BLaER1 treated with 17β-estradiol and CSF1 and Interleukin-3, amounts not matched to agents 10 nM and 100 nM (cell line): Measurements from ENCODE around the gene ABAT.

ENCODE experiments used
- H3K27ac ChIP-seq, 11 experiments: shearing (Covaris generic); formaldehyde crosslinking; 2 replicates each; pipeline ENCODE4 v1.8.1; 2022
- H3K27me3 ChIP-seq, 11 experiments: shearing (Covaris generic); formaldehyde crosslinking; 2 replicates each; pipeline ENCODE4 v1.8.1; 2022
- H3K36me3 ChIP-seq, 11 experiments: shearing (Covaris generic); formaldehyde crosslinking; 2 replicates each; pipeline ENCODE4 v1.8.1; 2022
- H3K4me1 ChIP-seq, 10 experiments: shearing (Covaris generic); formaldehyde crosslinking; 2 replicates each; pipeline ENCODE4 v1.8.1; 2022
- H3K4me2 ChIP-seq, 11 experiments: shearing (Covaris generic); formaldehyde crosslinking; 2 replicates each; pipeline ENCODE4 v1.8.1; 2022
- H3K4me3 ChIP-seq, 10 experiments: shearing (Covaris generic); formaldehyde crosslinking; 2 replicates each; pipeline ENCODE4 v1.8.1; 2022
- H3K9ac ChIP-seq, 11 experiments: shearing (Covaris generic); formaldehyde crosslinking; 2 replicates each; pipeline ENCODE4 v1.8.1; 2022
- H3K9me3 ChIP-seq, 11 experiments: shearing (Covaris generic); formaldehyde crosslinking; replicated peaks in 1 of 11; 2 replicates each; pipeline ENCODE4 v1.8.1; 2022
- H4K20me1 ChIP-seq, 11 experiments: shearing (Covaris generic); formaldehyde crosslinking; 2 replicates each; pipeline ENCODE4 v1.8.1; 2022
- Cebpa-rat ChIP-seq, 11 experiments: shearing (Covaris generic); IDR thresholded peaks; 2 replicates each; pipeline ENCODE4 v1.8.1; 2022

The ABAT gene

DNA sequence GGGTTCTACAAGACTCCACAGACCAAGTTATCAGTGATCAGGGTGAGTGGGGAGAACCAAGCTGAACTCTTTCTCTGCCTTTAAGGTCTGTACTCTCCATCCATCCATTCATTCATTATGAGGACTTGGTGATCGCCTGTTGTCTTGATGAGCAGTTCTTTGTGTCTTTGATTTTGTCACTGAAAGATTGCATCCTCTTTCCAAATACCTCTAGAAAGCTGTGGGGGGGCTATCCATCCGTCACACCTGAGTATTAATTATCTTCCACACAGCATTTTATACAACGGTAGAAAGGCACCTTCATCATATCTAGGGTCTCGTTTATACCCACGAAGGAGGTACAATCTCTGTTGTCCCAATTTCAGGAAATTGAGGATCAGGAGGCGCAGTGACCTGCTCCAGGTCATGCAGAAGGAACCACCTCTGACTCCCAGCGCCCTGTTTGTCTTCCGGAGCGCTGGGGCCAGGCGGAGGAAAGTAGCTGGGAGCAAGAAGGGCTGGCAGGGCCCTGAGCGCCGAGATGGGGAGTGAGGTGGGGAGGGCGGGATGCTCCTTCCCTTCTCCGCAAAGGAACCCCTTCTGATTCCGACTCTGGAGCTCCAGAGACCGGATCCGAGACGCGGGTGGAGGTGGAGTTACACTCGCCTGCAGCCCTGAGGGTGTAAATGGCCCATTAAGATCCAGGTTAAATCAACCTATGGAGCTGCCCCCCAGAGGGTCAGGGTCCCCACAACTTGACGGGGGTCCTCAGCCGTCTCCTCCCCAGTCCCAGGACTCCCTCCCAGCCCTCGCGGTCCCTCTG, 605 bp upstream of the ABAT start:
- Histone ChIP-seq H3K4me1 (peaks cover 11 to 37% (median 34%) of the 10 kb centered on the region in 10 experiments), H3K4me2 (peak overlapping the region; percentile 83 to 99 (median 87)), H3K36me3 (peaks cover 0 to 6% (median 0%) of the 10 kb centered on the region in 11 experiments; a peak in 1 of 22 replicates), H3K9me3 (no peaks in the 10 kb centered on the region), H3K4me3 (peak overlapping the region; percentile 66 to 82 (median 76)), H3K27ac (peak overlapping the region in 1 of 11 experiments; percentile 30; a peak in 1 of 22 replicates), H4K20me1 (peaks cover 0 to 29% (median 8%) of the 10 kb centered on the region in 11 experiments; a peak in 8 of 22 replicates), H3K9ac (peak overlapping the region; percentile 17 to 79 (median 62); a peak in 20 of 22 replicates), H3K27me3 (no peaks in the 10 kb centered on the region)
- no peak for TF ChIP-seq Cebpa-rat (IDR thresholded peaks at IDR 0.05)

DNA sequence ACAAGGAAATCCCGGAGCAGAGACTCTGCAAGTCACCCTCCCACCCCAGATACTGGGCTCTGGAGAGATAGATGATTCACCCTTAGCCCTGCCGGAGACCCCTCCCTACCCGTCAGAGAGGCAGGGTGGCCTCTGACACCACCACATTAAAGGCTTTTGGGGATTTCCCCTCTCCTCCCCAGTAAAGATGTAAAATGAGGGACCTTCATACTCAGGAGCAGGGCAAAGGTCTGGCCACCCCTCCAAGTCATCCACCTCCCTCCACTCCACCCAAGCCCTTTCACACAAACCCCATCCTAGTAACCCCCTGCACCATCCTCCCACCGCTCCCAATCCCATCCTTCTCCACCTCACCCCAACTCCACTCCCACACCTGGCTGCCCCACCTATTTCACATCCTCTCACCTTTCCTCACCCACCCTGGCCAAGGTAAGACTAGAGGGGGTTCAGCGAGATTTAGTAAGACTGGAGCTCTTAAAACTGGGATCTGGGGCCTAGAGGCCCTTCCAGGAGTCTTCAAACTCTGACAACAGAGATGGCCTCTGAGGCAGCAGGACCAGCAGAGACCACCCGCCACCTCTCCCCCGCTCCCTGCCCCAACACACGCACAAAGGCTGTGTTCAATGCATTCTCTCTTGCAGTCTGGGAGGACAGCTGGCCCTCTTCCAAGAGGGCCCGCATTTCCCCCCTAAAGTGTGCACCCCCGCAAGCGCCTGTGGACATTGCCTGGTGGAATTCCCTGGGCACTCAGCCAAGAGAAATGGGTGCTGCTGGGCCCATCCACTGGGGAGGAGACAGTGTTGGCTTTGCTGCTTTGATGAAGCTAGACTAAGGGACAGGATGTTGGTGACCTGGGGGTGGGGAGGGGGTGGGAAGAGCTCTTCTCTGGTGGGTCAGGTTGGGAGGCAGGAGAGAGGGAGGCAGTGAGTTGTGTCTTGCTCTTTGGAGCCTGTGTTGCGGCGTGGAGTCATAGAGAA, 1.1 kb downstream of the ABAT start:
- Histone ChIP-seq H3K27ac (peak overlapping the region in 6 of 11 experiments; percentile 63 to 77 (median 70); a peak in 7 of 22 replicates), H3K36me3 (peaks cover 0 to 7% (median 0%) of the 10 kb centered on the region in 11 experiments; a peak in 4 of 22 replicates), H3K9me3 (peaks cover 0 to 10% (median 6%) of the 10 kb centered on the region in 11 experiments; a peak in 15 of 22 replicates), H3K9ac (peak overlapping the region; percentile 72 to 85 (median 79); a peak in 21 of 22 replicates), H3K4me2 (peak overlapping the region; percentile 89 to 100 (median 98)), H3K27me3 (no peaks in the 10 kb centered on the region), H3K4me3 (peak overlapping the region; percentile 66 to 82 (median 76); a peak in 18 of 20 replicates), H3K4me1 (peaks cover 11 to 43% (median 36%) of the 10 kb centered on the region in 10 experiments), H4K20me1 (peaks cover 0 to 29% (median 8%) of the 10 kb centered on the region in 11 experiments; a peak in 8 of 22 replicates)
- no peak for TF ChIP-seq Cebpa-rat (IDR thresholded peaks at IDR 0.05)

DNA sequence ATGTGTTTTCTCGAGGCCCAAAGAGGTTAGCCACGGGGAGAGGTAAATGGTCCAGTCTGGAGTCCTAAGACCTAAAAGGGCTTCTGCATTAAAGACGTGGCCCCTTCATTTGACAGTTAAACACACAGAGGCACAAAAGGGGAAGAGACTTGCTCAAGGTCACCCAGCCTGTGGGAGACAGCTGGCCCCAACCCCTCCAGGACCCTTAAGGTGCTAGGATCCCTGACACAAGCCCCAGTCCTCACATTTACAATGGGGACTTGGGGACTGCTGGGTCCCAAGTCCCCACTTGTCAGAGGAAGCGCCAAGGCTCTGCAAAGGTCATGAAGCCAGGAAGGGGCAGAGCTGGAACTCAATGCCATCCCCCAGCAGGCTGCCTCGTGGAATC, 1.7 kb downstream of the ABAT start:
- Histone ChIP-seq H3K4me1 (peaks cover 11 to 47% (median 38%) of the 10 kb centered on the region in 10 experiments), H3K27ac (no peak overlapping the region), H3K9me3 (peaks cover 0 to 10% (median 6%) of the 10 kb centered on the region in 11 experiments; a peak in 15 of 22 replicates), H3K4me3 (no peak overlapping the region), H3K36me3 (peaks cover 0 to 7% (median 0%) of the 10 kb centered on the region in 11 experiments; a peak in 3 of 22 replicates), H3K4me2 (peak overlapping the region in 10 of 11 experiments; percentile 1 to 99 (median 70); a peak in 16 of 22 replicates), H3K27me3 (no peaks in the 10 kb centered on the region), H3K9ac (no peak overlapping the region), H4K20me1 (peaks cover 0 to 29% (median 8%) of the 10 kb centered on the region in 11 experiments; a peak in 8 of 22 replicates)
- TF ChIP-seq Cebpa-rat (IDR thresholded peaks at IDR 0.05) = no peak

GRCh38 chr16:8676737-8677375, 2.4 kb downstream of the ABAT start:
- Histone ChIP-seq H3K36me3 (peaks cover 0 to 7% (median 0%) of the 10 kb centered on the region in 11 experiments; a peak in 3 of 22 replicates), H3K4me1 (peaks cover 11 to 47% (median 38%) of the 10 kb centered on the region in 10 experiments), H3K27ac (no peak overlapping the region), H3K9ac (no peak overlapping the region; a peak in 1 of 22 replicates), H3K4me3 (no peak overlapping the region), H3K9me3 (peaks cover 0 to 10% (median 6%) of the 10 kb centered on the region in 11 experiments; a peak in 15 of 22 replicates), H4K20me1 (peaks cover 0 to 29% (median 8%) of the 10 kb centered on the region in 11 experiments; a peak in 8 of 22 replicates), H3K4me2 (peak overlapping the region in 10 of 11 experiments; percentile 1 to 99 (median 70); a peak in 18 of 22 replicates), H3K27me3 (no peaks in the 10 kb centered on the region)
- no peak for TF ChIP-seq Cebpa-rat (IDR thresholded peaks at IDR 0.05)

GRCh38 chr16:8677481-8677880, 3.1 kb downstream of the ABAT start:
- TF ChIP-seq Cebpa-rat (IDR thresholded peaks at IDR 0.05) = no peak
- H3K4me3 ChIP-seq = no peak overlapping the region
- H3K27me3 ChIP-seq = no peaks in the 10 kb centered on the region
- no peak overlapping the region for H3K27ac ChIP-seq
- peaks cover 0 to 10% (median 6%) of the 10 kb centered on the region in 11 experiments; a peak in 15 of 22 replicates for H3K9me3 ChIP-seq
- no peak overlapping the region for H3K9ac ChIP-seq
- H4K20me1 ChIP-seq = peaks cover 0 to 29% (median 8%) of the 10 kb centered on the region in 11 experiments; a peak in 8 of 22 replicates
- peaks cover 11 to 47% (median 38%) of the 10 kb centered on the region in 10 experiments for H3K4me1 ChIP-seq
- H3K4me2 ChIP-seq = peak overlapping the region in 9 of 11 experiments; percentile 52 to 99 (median 76); a peak in 17 of 22 replicates
- peaks cover 0 to 7% (median 0%) of the 10 kb centered on the region in 11 experiments; a peak in 3 of 22 replicates for H3K36me3 ChIP-seq

DNA sequence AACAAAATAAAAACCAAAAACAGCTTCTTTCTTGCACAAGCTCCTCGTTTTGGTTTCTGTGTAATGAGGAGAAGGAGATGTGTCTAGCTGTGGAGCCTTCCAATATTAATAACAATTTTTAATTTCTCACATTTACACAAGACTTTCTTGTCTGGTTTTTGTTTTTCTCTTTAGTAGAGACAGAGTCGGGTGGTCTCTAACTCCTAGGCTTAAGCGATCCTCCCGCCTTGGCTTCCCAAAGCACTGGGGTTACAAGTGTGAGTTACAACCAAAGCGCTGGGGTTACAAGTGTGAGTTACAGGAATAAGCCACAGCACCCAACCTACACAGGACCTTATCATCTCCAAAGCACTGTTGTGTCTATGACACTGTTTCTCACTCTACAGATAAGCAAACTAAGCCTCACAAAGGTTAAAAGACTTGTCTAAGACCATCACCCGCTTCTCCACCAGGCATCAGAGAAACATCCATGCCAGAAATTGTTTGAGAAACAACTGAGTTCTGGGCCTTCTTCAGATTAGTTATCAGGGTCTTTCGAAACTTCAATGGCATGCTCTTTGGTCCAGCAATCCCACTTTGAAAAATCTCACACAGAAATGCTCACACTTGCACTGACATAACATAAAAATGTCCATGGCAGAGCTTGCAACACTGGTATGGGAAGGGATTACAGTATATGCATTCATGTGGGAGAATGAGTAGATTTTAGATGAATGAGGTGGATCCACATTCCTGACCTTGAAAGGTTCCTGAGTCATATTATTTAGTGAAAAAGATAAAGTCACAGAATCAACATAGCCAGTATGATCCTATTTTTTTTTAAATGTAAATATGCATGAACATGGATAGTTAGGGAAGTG, 3.9 kb downstream of the ABAT start:
- H3K9me3 ChIP-seq = peaks cover 0 to 10% (median 6%) of the 10 kb centered on the region in 11 experiments; a peak in 15 of 22 replicates
- peaks cover 0 to 29% (median 8%) of the 10 kb centered on the region in 11 experiments; a peak in 8 of 22 replicates for H4K20me1 ChIP-seq
- H3K27ac ChIP-seq = no peak overlapping the region
- H3K4me3 ChIP-seq = no peak overlapping the region
- peaks cover 0 to 7% (median 0%) of the 10 kb centered on the region in 11 experiments; a peak in 3 of 22 replicates for H3K36me3 ChIP-seq
- H3K27me3 ChIP-seq = no peaks in the 10 kb centered on the region
- no peak for TF ChIP-seq Cebpa-rat (IDR thresholded peaks at IDR 0.05)
- peaks cover 11 to 47% (median 38%) of the 10 kb centered on the region in 10 experiments for H3K4me1 ChIP-seq
- H3K4me2 ChIP-seq = no peak overlapping the region; a peak in 1 of 22 replicates
- H3K9ac ChIP-seq = no peak overlapping the region

- peaks cover 0 to 10% (median 0%) of the 10 kb centered on the region in 11 experiments; a peak in 4 of 22 replicates for H3K36me3 ChIP-seq
- no peaks in the 10 kb centered on the region for H3K27me3 ChIP-seq
- H4K20me1 ChIP-seq = peaks cover 0 to 29% (median 8%) of the 10 kb centered on the region in 11 experiments; a peak in 8 of 22 replicates
- no peak overlapping the region for H3K9ac ChIP-seq
- H3K4me2 ChIP-seq = no peak overlapping the region
- H3K4me1 ChIP-seq = peaks cover 11 to 43% (median 35%) of the 10 kb centered on the region in 10 experiments
- no peak overlapping the region for H3K4me3 ChIP-seq
- TF ChIP-seq Cebpa-rat (IDR thresholded peaks at IDR 0.05) = no peak
- peaks cover 0 to 10% (median 6%) of the 10 kb centered on the region in 11 experiments; a peak in 15 of 22 replicates for H3K9me3 ChIP-seq
- H3K27ac ChIP-seq = no peak overlapping the region
Measured at GRCh38 chr16:8679151-8679550, 4.7 kb downstream of the ABAT start.
